SW 1271 (cell line): ENCODE results near the gene PDE4D.

ENCODE experiments used
- DNase-seq, 2 experiments: peaks; one replicate each; lab custom pipeline; 2025; lab: John Stamatoyannopoulos, UW

PDE4D gene

GRCh38 chr5:59655693-59656309, 237.7 kb downstream of the PDE4D start:
- no peak for DNase-seq

GRCh38 chr5:59654691-59655090, 238.8 kb downstream of the PDE4D start:
- no peak for DNase-seq

GRCh38 chr5:59652449-59652848, 241.1 kb downstream of the PDE4D start:
- no peak for DNase-seq

- DNase-seq = no peak
Measured at GRCh38 chr5:59648949-59649921, 244.3 kb downstream of the PDE4D start.

GRCh38 chr5:59648038-59648831, 245.3 kb downstream of the PDE4D start:
- DNase-seq = no peak

GRCh38 chr5:59645380-59645779, 248.1 kb downstream of the PDE4D start:
- DNase-seq = no peak

- no peak for DNase-seq
Measured at GRCh38 chr5:59640411-59640810, 253.1 kb downstream of the PDE4D start.

GRCh38 chr5:59637884-59638580, 255.5 kb downstream of the PDE4D start:
- DNase-seq = no peak

GRCh38 chr5:59629561-59629960, 264.0 kb downstream of the PDE4D start:
- DNase-seq = no peak

GRCh38 chr5:59628062-59628828, 265.3 kb downstream of the PDE4D start:
- no peak for DNase-seq

- no peak for DNase-seq
Measured at GRCh38 chr5:59624898-59625297, 268.6 kb downstream of the PDE4D start.

GRCh38 chr5:59622848-59623247, 270.7 kb downstream of the PDE4D start:
- no peak for DNase-seq

GRCh38 chr5:59621477-59621876, 272.0 kb downstream of the PDE4D start:
- DNase-seq = no peak

- no peak for DNase-seq
Measured at GRCh38 chr5:59620535-59621212, 272.9 kb downstream of the PDE4D start.

GRCh38 chr5:59618644-59619043, 274.9 kb downstream of the PDE4D start:
- DNase-seq = no peak

- no peak for DNase-seq
Measured at GRCh38 chr5:59617186-59617771, 276.2 kb downstream of the PDE4D start.

GRCh38 chr5:59616413-59616812, 277.1 kb downstream of the PDE4D start:
- no peak for DNase-seq

- DNase-seq = peak in 1 of 2 experiments; percentile 8
Measured at GRCh38 chr5:59615272-59615671, 278.3 kb downstream of the PDE4D start.

- no peak for DNase-seq
Measured at GRCh38 chr5:59609501-59610265, 283.8 kb downstream of the PDE4D start.
